SK-N-MC (cell line): ENCODE data around the gene SHROOM4.

Source experiments
- EZH2 ChIP-seq: fragments of 200-600 bp; sonication (generic); IDR thresholded peaks from one replicate; pipeline ENCODE4 v1.6.1; 2017; ENCODE audit warnings: antibody characterized with exemption
- FOXP2 ChIP-seq: optimal IDR thresholded peaks from 2 replicates; pipeline ENCODE3; 2011; ENCODE audit warnings: mild to moderate bottlenecking, moderate library complexity; ENCODE audit not compliant: insufficient read depth; ENCODE audit errors: extremely low read length, control extremely low read depth
- POLR2AphosphoS5 ChIP-seq: IDR thresholded peaks from 2 replicates; pipeline ENCODE4 v1.6.1; 2012; ENCODE audit warnings: mild to moderate bottlenecking, low read depth, low read length, borderline replicate concordance

DNA sequence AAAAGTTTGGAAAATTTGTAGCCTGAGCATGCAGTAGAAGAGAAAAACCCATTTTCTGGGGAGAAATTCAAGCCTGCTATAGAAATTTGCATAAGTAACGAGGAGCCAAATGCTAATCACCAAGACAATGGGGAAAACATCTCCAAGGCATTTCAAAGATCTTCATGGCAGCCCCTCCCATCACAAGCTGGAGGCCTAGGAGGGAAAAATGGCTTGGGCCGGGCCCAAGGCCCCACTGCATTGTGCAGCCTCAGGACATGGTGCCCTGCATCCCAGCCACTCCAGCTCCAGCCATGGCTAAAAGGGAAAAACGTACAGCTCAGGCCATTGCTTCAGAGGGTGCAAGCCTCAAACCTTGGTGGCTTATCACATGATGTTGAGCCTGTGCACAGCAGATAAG is 87.7 kb downstream of the SHROOM4 start:
- TF ChIP-seq POLR2AphosphoS5: no peak
- no peak for TF ChIP-seq EZH2
- no peak for TF ChIP-seq FOXP2
